ENCODE data around the gene SLC23A3. TPM values are rescaled to one million over a fixed set of nuclear protein-coding genes. Genes with fewer than 3 reads are reported as not detected.

The SLC23A3 gene
- total RNA-seq, 3 donors from 2014 or later (not counting 1 experiment from before 2014, with no cell fraction given), result 0.48 to 1.1 (median 0.89) TPM

- WGBS (ENCODE audit: insufficient coverage), result 95% methylated on average over 11 of the region's 12 CpGs
These were observed 29.8 kb upstream of the SLC23A3 start for GRCh38 chr2:219199470-219200211.

GRCh38 chr2:219198974-219199373 is 29.1 kb upstream of the SLC23A3 start:
- intact Hi-C loops (cut with micrococcal nuclease), result no loop called here
- H3K27ac ChIP-seq (ENCODE audit: low read length), result no peak overlapping the region
- no peak overlapping the region for H3K4me3 ChIP-seq (ENCODE audit: low read length)
- H3K4me1 Mint-ChIP-seq, result peaks cover 5 to 15% of the 10 kb centered on the region in 2 donors
- no peak overlapping the region for H3K4me3 Mint-ChIP-seq
- peaks cover 11% of the 10 kb centered on the region for H3K4me1 ChIP-seq (ENCODE audit: control insufficient read depth, insufficient read depth, low read length)
- WGBS (ENCODE audit: insufficient coverage), result 96% methylated on average over 5 of the region's 5 CpGs
- H3K27ac Mint-ChIP-seq, result peak overlapping the region in 1 of 2 donors; percentile 86
- no peaks in the 10 kb centered on the region for H3K9me3 Mint-ChIP-seq
- no peaks in the 10 kb centered on the region for H3K27me3 ChIP-seq (ENCODE audit: control insufficient read depth, insufficient read depth, low read length)
- H3K9me3 ChIP-seq (ENCODE audit: control insufficient read depth, insufficient read depth, low read length), result no peaks in the 10 kb centered on the region
- peaks cover 0 to 7% of the 10 kb centered on the region in 2 donors for H3K27me3 Mint-ChIP-seq (ENCODE audit: low read depth in 2 of 2)
- H3K36me3 ChIP-seq (ENCODE audit: control insufficient read depth, insufficient read depth, low read length), result no peaks in the 10 kb centered on the region
- no peak for TF ChIP-seq CTCF (IDR thresholded peaks at IDR 0.05)
- DNase-seq, result peak in 1 of 2 donors; percentile 0
- no peak for ATAC-seq
- no peaks in the 10 kb centered on the region for H3K36me3 Mint-ChIP-seq

More at GRCh38 chr2:219199470-219200211, 29.8 kb upstream of the SLC23A3 start:
- no peaks in the 10 kb centered on the region for H3K9me3 Mint-ChIP-seq
- H3K27ac Mint-ChIP-seq, result peak overlapping the region in 1 of 2 donors; percentile 86
- DNase-seq (peak in 1 of 2 donors; percentile 1), ATAC-seq (no peak)
- H3K36me3 ChIP-seq (ENCODE audit: control insufficient read depth, insufficient read depth, low read length), result no peaks in the 10 kb centered on the region
- no peak overlapping the region for H3K4me3 ChIP-seq (ENCODE audit: low read length)
- peaks cover 0 to 7% of the 10 kb centered on the region in 2 donors for H3K27me3 Mint-ChIP-seq (ENCODE audit: low read depth in 2 of 2)
- H3K4me3 Mint-ChIP-seq, result no peak overlapping the region
- intact Hi-C loops (cut with micrococcal nuclease), result no loop called here
- peaks cover 11% of the 10 kb centered on the region for H3K4me1 ChIP-seq (ENCODE audit: control insufficient read depth, insufficient read depth, low read length)
- peaks cover 5 to 15% of the 10 kb centered on the region in 2 donors for H3K4me1 Mint-ChIP-seq
- peak overlapping the region; percentile 18 for H3K27ac ChIP-seq (ENCODE audit: low read length)
- TF ChIP-seq CTCF (IDR thresholded peaks at IDR 0.05), result no peak
- no peaks in the 10 kb centered on the region for H3K9me3 ChIP-seq (ENCODE audit: control insufficient read depth, insufficient read depth, low read length)
- H3K36me3 Mint-ChIP-seq, result no peaks in the 10 kb centered on the region
- H3K27me3 ChIP-seq (ENCODE audit: control insufficient read depth, insufficient read depth, low read length), result no peaks in the 10 kb centered on the region

- H3K27ac Mint-ChIP-seq, result no peak overlapping the region
- H3K27me3 Mint-ChIP-seq (ENCODE audit: low read depth in 2 of 2), result peaks cover 0 to 7% of the 10 kb centered on the region in 2 donors
- intact Hi-C loops (cut with micrococcal nuclease), result no loop called here
These were observed 27.6 kb upstream of the SLC23A3 start for GRCh38 chr2:219197388-219197787.

More at GRCh38 chr2:219197388-219197787, 27.6 kb upstream of the SLC23A3 start:
- no peak for ATAC-seq
- H3K27ac ChIP-seq (ENCODE audit: low read length), result no peak overlapping the region
- H3K36me3 Mint-ChIP-seq, result no peaks in the 10 kb centered on the region
- H3K4me1 Mint-ChIP-seq, result peaks cover 5 to 15% of the 10 kb centered on the region in 2 donors
- H3K27me3 ChIP-seq (ENCODE audit: control insufficient read depth, insufficient read depth, low read length), result no peaks in the 10 kb centered on the region
- WGBS (ENCODE audit: insufficient coverage), result 100% methylated on average over 1 of the region's 1 CpG
- peaks cover 11% of the 10 kb centered on the region for H3K4me1 ChIP-seq (ENCODE audit: control insufficient read depth, insufficient read depth, low read length)
- TF ChIP-seq CTCF (IDR thresholded peaks at IDR 0.05), result no peak
- H3K9me3 ChIP-seq (ENCODE audit: control insufficient read depth, insufficient read depth, low read length), result no peaks in the 10 kb centered on the region
- no peak overlapping the region for H3K4me3 ChIP-seq (ENCODE audit: low read length)
- no peaks in the 10 kb centered on the region for H3K9me3 Mint-ChIP-seq
- no peak overlapping the region for H3K4me3 Mint-ChIP-seq
- DNase-seq, result peak in 1 of 2 donors; percentile 0
- no peaks in the 10 kb centered on the region for H3K36me3 ChIP-seq (ENCODE audit: control insufficient read depth, insufficient read depth, low read length)
